ENCODE measurements around the gene RBM12. TPM values are rescaled to one million over a fixed set of nuclear protein-coding genes. Genes with fewer than 3 reads are reported as not detected.

Gene RBM12
- total RNA-seq, 1 donor from 2014 or later: 38.7 TPM

DNA sequence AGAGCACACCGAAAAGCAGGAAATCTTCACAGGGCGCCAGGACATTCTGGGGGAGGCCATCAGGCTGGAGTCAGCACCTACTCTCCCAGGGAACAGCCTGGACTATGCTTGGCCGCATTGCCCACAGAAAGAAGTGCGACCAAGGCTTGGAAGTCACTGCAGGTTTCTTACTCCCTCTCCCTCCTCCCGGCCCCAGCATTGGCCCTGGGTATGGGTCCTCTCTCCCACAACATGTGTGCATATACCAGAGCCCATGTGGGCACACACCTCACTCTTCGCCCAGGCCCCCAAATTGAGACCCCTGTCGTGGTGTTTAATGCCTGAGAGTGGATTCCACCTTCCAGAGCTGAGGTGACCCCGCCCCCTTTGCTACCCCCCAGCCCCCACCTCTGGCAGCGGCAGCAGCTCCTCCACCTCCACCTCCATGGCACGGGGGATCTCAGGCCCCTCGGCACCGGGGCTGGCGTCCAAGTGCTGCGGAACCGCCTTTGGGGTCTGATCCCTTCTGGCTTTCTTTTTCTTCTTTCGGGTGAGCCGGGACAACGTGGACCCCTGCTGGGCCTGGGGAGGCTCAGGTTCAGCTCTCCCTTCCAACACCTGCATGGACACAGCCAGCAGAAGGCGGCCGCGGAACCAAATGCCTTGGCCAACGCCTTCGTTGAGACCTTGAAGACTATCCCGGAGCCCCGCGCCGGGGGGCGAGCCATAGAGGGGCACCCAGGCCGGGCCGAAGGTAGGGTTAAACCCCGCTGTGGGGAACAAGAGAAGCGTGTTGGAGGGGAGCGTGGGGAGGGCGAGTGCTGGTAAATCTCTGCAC is 64.3 kb downstream of the RBM12 start:
- no peak for DNase-seq (ENCODE audit: low read depth in 2 of 2)

DNA sequence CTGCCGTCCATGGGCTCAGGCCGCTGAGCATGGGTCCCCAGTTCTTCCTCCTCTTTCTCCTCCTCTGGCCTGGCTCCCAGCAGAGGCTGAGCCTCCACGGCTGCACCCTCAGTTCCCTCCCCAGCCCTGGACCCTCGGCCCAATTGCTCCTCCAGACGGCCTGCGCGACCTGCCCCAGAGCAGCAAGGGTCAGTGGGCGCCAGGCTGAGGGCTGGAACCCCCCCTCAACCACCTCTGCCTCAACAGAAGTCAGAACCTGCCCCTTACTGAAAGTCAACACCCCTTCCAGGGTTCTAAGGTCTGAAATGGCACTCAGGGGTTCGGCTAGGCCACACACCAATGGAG is 65.0 kb downstream of the RBM12 start:
- DNase-seq (ENCODE audit: low read depth in 2 of 2): no peak

Other genes starting within 250 kb of the RBM12 start
- not detected in 2 replicates for gene GDF5, start 226.7 kb downstream of the RBM12 start, total RNA-seq
- 6.2 and 7.6 TPM in 2 replicates for gene CEP250, start 209.3 kb downstream of the RBM12 start, total RNA-seq
- not detected in 2 replicates for gene C20orf173, start 135.2 kb downstream of the RBM12 start, total RNA-seq
- 280 and 434 TPM in 2 replicates for gene ERGIC3, start 122.8 kb downstream of the RBM12 start, total RNA-seq
- gene SPAG4, start 49.1 kb downstream of the RBM12 start, total RNA-seq: 12.6 and 19.0 TPM in 2 replicates
- 118 and 130 TPM in 2 replicates for gene CPNE1, start within 50 bp of the RBM12 start, total RNA-seq
- 8.9 and 10.5 TPM in 2 replicates for gene NFS1, start 34.5 kb upstream of the RBM12 start, total RNA-seq
- gene ROMO1, start 34.5 kb upstream of the RBM12 start, total RNA-seq: 284 TPM in 2 replicates
- gene RBM39, start 77.4 kb upstream of the RBM12 start, total RNA-seq: 231 and 313 TPM in 2 replicates
- 17.9 and 20.6 TPM in 2 replicates for gene PHF20, start 107.1 kb upstream of the RBM12 start, total RNA-seq

Measured in lung microvascular endothelial cell (primary cell).